IPS DF 4.7 (cell line): ENCODE results near the gene SMLR1.
"Not testable (repeated sequence)": the region's sequence is repeated elsewhere in the genome, so short reads cannot be mapped to it uniquely, and the experiment has no call there.

ENCODE experiments used
- DNase-seq: peaks from one replicate; pipeline ENCODE4 v3.0.0-alpha.2; 2013; ENCODE audit warnings: low spot score; ENCODE audit errors: extremely low read depth

SMLR1 gene

DNA sequence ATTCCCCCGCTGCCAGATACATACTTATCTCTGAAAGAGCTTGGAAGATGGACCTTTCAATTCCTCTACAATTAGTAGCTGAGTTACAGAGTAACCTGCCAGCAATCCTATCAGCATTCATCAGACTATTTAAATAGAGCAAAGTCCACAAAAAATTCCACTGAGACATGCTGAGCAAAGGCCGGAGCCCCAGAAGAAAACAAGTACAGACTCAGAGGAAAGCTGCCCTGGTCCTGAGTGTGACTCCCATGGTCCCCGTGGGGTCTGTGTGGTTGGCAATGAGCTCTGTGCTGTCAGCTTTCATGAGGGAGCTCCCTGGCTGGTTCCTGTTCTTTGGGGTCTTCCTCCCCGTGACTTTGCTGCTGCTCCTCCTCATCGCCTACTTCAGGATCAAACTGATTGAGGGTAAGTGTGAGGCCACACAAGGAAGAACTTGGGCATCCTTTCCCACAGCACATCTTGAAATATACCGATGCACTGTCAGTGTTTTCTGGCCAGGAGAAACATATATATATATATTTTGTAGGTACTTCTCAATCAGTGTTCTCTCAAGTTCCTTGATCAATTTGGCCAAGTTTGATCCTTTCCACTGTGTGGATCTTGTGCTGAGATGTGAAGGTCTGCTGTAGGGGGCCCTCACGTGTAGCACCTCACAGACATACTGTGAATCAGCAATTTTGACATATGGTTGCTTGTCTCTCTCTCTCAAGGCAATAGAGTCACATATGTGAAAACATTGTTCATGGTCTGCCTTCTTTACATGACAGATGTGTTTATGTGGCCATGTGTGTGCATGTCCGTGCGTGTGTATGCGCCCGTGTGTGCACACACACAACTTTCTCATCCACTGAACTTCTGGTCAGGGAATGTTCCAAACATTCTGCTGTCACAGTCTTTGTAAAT, at the start of gene SMLR1:
TSS of gene SMLR1 (plus strand) at position 160 of the 903 bp plus-strand sequence. CDS start at position 168, 8 bp downstream.
- no peak for DNase-seq

DNA sequence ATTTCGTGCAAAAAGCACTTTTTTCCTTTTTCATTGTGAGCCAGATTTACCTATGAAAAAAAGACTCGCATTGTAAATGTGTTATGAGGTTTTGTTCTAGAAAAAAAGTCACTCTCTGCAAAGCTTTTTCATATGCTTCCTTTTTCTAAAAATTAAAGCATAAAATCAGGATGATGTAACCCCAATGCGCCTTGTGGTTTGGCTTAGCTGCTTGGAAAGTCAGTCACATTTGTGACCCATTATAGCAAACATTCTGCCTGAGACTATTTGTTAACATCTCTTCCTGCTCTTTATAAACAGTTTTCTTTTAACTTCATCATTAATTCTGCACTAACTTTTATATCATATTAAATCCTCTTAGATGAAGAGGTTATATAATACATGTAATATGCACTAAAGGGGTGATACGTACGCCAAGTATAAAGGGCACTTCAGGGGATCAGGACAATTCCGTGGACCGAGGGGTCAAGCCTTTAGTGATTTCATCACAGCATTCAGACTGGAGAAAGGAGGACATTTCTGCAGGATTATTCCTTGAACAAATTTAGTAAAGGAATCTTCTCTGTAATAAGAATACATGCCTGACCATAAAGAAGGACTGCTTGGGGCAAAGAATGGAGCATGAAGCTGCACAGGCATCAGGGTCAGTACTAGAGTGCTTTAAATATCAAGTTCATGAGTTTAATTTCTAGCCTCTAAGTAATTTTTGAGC, 48.1 kb upstream of the SMLR1 start:
- no peak for DNase-seq

- DNase-seq = no peak
Measured at GRCh38 chr6:130779658-130780033, 47.6 kb upstream of the SMLR1 start.

GRCh38 chr6:130780122-130780521, 47.1 kb upstream of the SMLR1 start:
- no peak for DNase-seq

- DNase-seq = no peak
Measured at GRCh38 chr6:130781557-130781956, 45.6 kb upstream of the SMLR1 start.

DNA sequence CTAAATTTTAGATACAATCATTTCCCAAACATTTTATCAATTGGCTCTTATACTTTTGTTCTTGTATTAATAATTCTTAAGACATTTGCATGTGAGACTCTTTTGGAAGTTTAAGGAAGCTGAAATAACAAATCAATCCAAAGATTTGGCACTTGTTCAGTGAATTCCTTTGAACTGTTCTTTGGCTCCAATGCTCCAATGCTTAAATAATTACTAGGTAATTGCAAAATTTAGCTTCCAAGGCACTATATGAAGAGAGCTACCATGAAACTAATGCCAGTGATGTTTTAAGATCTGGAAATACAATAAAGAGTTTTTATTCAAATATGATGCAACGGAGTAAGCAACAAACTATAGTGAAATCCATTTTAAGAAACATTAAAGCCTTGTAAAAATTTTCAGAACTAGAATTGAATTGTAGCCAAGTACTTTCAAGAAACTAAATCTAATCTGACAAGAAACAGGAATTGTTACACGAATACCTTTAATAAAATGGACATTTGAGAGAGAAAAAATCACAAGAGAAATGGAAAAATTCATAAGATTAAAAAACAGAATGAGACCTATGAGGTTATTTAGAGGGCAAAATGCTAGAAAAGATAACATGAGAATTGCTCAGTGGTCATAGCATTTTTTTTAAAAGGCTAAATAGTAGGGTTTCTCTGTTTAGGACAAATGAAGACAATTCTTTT, 43.6 kb upstream of the SMLR1 start:
- no peak for DNase-seq

- DNase-seq = no peak
Measured at GRCh38 chr6:130787726-130788500, 39.3 kb upstream of the SMLR1 start.

- DNase-seq = no peak
Measured at GRCh38 chr6:130788954-130789353, 38.3 kb upstream of the SMLR1 start.

GRCh38 chr6:130794010-130794697, 33.1 kb upstream of the SMLR1 start:
- DNase-seq = no peak

DNA sequence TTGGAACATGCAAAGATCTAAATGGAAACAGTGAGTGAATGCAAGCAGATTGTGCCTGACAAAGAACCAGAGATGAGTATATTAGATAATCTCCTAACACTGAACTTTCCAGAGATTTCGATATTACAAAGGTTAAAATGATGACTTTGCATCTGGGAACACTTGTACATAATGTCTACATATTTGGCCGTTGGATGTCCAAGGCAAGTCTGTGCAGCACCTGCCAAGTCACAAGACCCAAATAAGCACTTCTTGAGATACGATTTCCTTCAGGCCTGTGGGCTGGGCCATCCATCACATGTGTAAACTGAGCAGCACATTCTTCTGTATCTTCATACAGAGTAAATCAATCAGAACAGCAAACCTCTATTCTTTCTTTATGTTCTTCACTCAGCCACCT, 32.5 kb upstream of the SMLR1 start:
- no peak for DNase-seq

- no peak for DNase-seq
Measured at GRCh38 chr6:130796313-130796905, 30.8 kb upstream of the SMLR1 start.

DNA sequence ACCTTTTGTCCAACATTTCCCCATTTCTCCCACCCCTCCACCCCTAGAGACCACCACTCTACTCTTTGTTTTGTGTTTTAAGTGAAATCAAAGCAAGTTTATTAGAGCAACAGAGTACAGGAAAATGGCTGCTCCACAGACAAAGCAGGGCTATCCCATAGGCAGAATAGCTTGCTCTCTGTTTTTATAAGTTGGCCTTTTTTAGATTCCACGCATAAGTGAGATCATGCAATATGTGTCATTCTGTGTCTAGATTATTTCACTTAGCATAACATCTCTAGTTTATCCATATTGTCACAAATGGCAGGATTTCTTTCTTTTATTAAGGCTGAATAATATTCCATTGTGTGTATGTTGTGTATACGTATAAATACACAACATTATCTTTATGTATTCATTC, 30.1 kb upstream of the SMLR1 start:
- no peak for DNase-seq

GRCh38 chr6:130801368-130801767, 25.8 kb upstream of the SMLR1 start:
- not testable (repeated sequence) for DNase-seq

DNA sequence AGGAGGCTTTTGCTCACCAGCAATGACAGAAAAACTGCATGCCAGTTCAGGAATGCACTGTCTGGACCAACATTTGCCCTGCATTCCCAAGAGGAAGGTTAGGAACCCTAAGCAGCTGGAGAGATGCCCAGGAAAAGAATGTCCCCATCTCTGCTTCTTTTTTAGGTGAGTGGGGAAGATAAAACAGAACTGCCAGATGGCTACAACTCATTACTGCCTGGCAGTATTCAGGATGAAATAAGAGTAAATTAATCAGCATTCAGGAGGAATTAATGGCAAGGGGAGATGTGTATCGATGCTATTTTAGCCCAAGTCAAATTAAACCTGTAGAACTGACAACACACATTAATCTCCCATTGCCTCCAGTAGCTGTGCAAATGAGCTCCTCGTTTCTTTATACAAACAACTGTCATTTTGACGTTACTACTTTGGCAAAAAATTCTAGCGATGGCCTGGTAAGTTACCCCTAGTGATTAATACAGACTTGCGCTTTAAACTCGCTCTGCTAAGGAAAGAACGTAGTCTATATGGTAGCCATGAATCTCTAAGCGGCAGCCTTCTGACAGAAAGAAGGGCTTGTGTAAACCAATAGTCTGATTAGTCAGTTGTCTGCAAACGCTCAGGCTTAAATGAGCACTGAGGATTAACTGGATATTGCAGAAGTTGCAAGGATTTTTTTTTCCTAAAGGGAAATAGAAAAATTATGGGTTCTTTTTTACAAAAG, 16.7 kb upstream of the SMLR1 start:
- no peak for DNase-seq

- DNase-seq = no peak
Measured at GRCh38 chr6:130811932-130812331, 15.3 kb upstream of the SMLR1 start.

DNA sequence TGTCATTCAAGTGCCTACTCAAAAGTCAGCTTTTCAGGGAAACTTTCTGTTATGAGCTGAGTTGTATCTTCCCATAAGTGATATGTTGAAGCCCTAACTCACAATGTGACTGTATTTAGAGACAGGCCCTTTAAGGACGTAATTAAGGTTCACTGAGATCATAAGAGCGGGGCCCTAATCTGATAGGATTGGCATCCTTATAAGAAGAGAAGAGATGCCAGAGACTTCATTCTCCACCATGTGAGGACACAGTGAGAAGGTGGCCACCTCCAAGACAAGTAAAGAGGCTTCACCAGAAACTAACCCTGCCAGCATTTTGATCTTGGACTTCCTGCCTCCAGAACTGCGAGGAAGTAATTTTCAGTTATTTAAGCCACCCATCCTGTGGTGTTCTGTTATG, 12.7 kb upstream of the SMLR1 start:
- no peak for DNase-seq

GRCh38 chr6:130815200-130816071, 11.8 kb upstream of the SMLR1 start:
- no peak for DNase-seq

DNA sequence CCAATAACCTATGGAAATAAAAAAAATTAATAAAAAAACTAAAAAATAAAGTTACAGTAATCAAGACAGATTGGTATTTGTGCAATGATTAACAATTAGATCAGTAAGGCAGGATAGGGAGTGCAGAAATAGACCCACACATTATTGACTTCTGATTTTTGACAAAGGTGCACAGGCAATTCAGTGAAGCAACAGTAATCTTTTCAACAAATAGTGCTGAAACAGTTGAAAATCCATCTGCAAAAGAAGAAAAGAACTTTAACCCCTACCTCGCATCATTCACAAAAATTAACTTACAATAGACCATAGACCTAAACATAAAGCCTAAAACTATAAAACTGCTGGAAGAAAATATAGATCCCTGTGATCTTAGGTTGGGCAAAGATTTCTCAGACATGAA, 4.5 kb upstream of the SMLR1 start:
- DNase-seq = no peak
